ENCODE results near the gene DPF1.

DNA sequence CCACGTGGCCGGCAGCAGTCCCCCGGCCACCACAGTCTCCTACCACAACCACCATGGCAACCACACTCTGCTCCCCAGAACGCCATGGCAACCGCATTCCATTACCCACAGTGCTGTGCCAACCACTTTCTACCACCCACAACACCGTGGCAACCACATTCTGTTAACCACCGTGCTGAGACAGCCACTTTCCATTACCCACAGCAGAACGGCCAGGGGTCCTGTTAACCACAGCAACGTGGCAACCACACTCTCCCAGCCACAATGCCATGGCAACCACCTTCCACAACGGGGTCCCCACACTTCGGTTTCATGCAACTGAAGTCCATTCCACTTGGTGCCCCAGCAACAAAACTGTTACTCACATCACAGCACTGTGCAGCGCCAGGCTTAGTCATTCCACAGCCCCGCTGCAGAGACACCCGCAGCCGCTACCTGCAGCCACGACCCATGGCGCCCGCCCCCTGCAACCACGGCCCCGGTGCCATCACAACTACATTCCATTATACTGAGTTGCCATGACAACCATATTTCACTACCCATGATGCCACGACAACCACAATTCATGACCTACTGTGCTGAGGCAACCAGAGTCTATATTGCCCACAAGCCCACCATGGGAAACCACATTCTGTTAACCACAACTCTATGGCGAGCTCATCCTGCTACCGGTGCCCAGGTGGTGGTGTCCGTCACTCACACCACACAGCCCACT is 10.0 kb downstream of the DPF1 start:
- TF ChIP-seq, protein P1, sequence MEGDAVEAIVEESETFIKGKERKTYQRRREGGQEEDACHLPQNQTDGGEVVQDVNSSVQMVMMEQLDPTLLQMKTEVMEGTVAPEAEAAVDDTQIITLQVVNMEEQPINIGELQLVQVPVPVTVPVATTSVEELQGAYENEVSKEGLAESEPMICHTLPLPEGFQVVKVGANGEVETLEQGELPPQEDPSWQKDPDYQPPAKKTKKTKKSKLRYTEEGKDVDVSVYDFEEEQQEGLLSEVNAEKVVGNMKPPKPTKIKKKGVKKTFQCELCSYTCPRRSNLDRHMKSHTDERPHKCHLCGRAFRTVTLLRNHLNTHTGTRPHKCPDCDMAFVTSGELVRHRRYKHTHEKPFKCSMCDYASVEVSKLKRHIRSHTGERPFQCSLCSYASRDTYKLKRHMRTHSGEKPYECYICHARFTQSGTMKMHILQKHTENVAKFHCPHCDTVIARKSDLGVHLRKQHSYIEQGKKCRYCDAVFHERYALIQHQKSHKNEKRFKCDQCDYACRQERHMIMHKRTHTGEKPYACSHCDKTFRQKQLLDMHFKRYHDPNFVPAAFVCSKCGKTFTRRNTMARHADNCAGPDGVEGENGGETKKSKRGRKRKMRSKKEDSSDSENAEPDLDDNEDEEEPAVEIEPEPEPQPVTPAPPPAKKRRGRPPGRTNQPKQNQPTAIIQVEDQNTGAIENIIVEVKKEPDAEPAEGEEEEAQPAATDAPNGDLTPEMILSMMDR (IDR thresholded peaks at IDR 0.05) = no peak
- no peak for TF ChIP-seq EZH2phosphoT487 (IDR thresholded peaks at IDR 0.05)

All from neural progenitor cell (in vitro differentiated cells).